Activated naive CD4-positive, alpha-beta T cell treated with anti-CD3 and anti-CD28 coated beads, Interleukin-2, amount 50 U/mL, for 24 hours (primary cell): ENCODE measurements around the gene UTP4.

Experiments used
- H3K27ac Mint-ChIP-seq: one replicate; pipeline ENCODE4 v1.8.0; 2021; ENCODE audit warnings: mild to moderate bottlenecking, mixed read lengths
- H3K27me3 Mint-ChIP-seq: one replicate; pipeline ENCODE4 v1.8.0; 2021; ENCODE audit warnings: mixed read lengths
- H3K36me3 Mint-ChIP-seq: one replicate; pipeline ENCODE4 v1.8.0; 2021; ENCODE audit warnings: mixed read lengths
- H3K4me1 Mint-ChIP-seq: one replicate; pipeline ENCODE4 v1.8.0; 2021; ENCODE audit warnings: mixed read lengths
- H3K4me3 Mint-ChIP-seq: one replicate; pipeline ENCODE4 v1.8.0; 2021; ENCODE audit warnings: mild to moderate bottlenecking, mixed read lengths
- H3K9me3 Mint-ChIP-seq: one replicate; pipeline ENCODE4 v1.8.0; 2021; ENCODE audit warnings: mixed read lengths

Gene UTP4

DNA sequence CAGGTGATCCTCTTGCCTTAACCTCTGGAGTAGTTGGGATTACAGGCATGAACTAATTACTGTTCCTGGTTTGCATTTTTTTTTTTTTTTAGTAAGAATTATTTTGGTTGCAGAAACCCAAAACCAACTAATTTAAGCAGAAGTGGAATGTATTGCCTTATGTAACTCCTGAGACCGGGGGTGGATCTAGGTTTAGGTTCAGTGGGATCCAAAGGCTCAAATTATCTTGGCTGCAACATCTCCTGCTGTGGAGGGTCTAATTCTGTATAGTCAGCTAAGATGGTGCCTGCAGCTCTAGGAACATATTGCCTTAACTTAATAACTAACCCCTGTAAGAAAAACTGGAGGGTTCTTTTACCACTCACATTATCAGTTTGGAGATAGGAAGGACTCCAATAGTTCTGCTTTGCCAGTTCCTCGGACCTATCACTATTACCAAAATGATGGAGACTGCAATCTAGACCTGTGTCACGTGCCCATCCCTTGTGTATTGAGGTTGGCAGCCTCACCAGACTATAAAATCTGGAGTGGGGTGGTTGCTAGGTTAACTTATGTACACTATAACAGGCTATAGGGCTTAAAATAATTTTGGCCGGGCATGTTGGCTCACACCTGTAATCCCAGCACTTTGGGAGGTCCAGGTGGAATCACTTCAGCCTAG is 63.0 kb downstream of the UTP4 start:
- H3K36me3 Mint-ChIP-seq: peaks cover 2% of the 10 kb centered on the region
- H3K4me1 Mint-ChIP-seq: peaks cover 16% of the 10 kb centered on the region
- H3K9me3 Mint-ChIP-seq: no peaks in the 10 kb centered on the region
- no peak overlapping the region for H3K4me3 Mint-ChIP-seq
- H3K27me3 Mint-ChIP-seq: no peaks in the 10 kb centered on the region
- H3K27ac Mint-ChIP-seq: no peak overlapping the region

DNA sequence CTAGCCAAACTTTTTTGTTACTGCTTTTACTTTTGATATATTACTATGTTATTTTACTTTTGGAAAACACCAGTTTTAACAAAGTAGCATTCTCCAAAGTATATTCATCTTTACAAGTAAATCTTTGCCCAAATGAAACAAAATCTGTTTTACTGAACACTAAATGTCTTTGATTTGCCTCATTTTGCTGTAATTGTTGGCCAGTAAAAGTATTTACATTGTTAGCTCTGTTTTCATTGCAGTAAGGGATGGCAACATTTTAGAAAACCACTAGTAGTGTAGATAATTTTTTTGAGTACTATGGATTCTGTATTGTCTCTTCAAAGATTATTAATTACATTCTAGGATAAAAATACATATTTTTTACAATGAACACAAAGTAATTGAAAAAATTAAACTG is 65.1 kb downstream of the UTP4 start:
- no peaks in the 10 kb centered on the region for H3K9me3 Mint-ChIP-seq

DNA sequence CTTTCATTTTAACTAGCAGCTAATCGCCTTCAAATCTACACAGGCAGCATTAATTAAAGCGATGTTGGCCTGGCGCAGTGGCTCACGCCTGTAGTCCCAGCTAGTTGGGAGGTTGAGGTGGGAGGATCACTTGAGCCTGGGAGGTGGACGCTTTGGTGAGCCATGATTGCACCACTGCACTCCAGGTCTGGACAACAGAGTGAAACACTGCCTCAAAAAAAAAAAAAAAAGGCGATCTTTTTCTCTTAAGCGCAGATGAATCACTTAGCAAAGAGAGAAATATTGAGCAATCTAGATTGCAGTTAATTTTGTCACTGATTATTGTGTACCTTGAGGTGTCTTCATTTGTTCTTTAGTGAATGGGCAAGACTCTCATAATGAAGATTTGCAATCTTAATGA is 66.9 kb downstream of the UTP4 start:
- Mint-ChIP-seq H3K27me3 (no peaks in the 10 kb centered on the region), H3K4me3 (no peak overlapping the region), H3K4me1 (peaks cover 11% of the 10 kb centered on the region), H3K36me3 (peaks cover 2% of the 10 kb centered on the region), H3K27ac (no peak overlapping the region), H3K9me3 (no peaks in the 10 kb centered on the region)

More for the DNA sequence above, 65.1 kb downstream of the UTP4 start:
- Mint-ChIP-seq H3K36me3 (no peaks in the 10 kb centered on the region), H3K4me3 (no peak overlapping the region), H3K27ac (no peak overlapping the region), H3K27me3 (no peaks in the 10 kb centered on the region), H3K4me1 (peaks cover 12% of the 10 kb centered on the region)

DNA sequence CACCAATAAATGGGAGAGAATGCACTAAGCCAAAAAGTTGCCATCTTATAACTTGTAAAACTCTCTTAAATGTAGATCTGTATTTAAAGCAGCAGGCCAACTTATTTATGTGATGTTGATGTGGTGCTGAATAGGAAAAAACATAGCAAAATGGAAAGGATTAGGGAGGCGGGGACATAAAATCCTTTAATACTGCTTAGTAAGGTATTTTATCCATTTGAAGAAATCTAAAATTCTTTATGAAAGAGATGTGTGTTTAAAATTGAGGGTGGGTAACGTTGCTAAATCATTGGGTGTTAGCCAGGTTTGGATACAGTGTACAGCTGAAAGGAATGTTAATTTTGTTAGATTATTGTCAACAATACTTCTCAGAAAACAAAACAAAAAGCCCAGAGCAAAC is 68.8 kb downstream of the UTP4 start:
- H3K27me3 Mint-ChIP-seq: no peaks in the 10 kb centered on the region
- no peak overlapping the region for H3K4me3 Mint-ChIP-seq
- H3K27ac Mint-ChIP-seq: peak overlapping the region; percentile 77
- H3K4me1 Mint-ChIP-seq: peaks cover 16% of the 10 kb centered on the region
- H3K9me3 Mint-ChIP-seq: no peaks in the 10 kb centered on the region
- H3K36me3 Mint-ChIP-seq: peaks cover 2% of the 10 kb centered on the region

DNA sequence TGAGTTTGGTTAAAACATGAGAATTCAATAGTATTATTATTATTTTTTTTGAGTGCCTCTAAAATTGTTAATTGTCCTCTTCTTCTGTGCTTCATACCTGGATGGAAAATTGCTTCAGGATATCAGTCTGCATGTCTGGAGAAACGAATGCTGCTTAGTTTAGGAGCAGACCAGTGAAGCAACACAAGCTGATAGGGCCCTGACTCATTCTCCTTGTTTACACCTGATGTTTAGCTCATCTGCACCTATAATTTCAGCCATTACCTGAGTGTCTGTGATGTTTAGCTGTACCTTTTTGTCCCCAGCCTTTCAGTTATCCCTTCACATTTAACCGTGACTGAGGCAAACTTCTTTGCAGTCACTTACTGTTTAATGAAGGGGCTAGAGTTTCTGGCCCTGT is 69.3 kb downstream of the UTP4 start:
- Mint-ChIP-seq H3K27ac (no peak overlapping the region), H3K27me3 (no peaks in the 10 kb centered on the region), H3K9me3 (no peaks in the 10 kb centered on the region), H3K36me3 (peaks cover 2% of the 10 kb centered on the region), H3K4me3 (no peak overlapping the region), H3K4me1 (peaks cover 16% of the 10 kb centered on the region)

DNA sequence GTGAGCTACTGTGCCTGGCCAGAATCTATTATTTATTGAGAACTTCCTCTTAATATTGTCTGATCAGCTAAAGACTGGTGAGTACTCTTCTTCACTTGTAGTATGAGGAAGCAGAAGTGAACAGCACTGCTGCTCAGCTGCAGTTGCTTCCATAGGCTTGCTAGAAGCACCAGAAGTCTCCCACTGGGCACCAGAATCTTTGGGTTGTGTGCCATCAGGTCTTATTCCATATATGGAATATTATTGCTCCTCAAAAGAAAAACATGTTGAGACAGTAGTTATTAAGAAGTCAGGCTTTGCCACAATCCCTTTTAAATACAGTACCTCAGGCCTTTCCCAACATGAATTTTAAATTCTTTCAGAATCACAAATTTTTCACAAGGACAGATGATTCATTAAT is 71.7 kb downstream of the UTP4 start:
- H3K27ac Mint-ChIP-seq: peak overlapping the region; percentile 69
- peaks cover 2% of the 10 kb centered on the region for H3K36me3 Mint-ChIP-seq

DNA sequence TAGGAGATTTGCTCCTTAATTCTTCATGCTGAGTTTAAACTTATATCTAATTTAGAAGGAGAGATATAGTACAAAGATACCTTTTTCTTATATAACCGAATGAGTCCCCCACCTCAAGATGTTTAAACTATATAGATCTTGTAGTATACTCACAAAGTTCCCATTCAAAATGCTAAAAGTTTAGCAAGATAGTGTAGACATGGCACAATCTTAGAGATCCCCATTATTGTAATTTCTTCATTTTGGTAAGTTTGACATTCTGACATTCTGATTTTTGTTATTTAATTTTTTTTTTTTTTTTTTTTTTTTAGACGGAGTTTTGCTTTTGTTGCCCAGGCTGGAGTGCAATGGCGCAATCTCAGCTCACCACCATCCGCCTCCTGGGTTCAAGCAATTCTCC is 77.3 kb downstream of the UTP4 start:
- no peak overlapping the region for H3K27ac Mint-ChIP-seq
- H3K36me3 Mint-ChIP-seq: no peaks in the 10 kb centered on the region
- H3K9me3 Mint-ChIP-seq: no peaks in the 10 kb centered on the region
- H3K27me3 Mint-ChIP-seq: no peaks in the 10 kb centered on the region
- peaks cover 2% of the 10 kb centered on the region for H3K4me1 Mint-ChIP-seq
- no peak overlapping the region for H3K4me3 Mint-ChIP-seq

More for the DNA sequence above, 71.7 kb downstream of the UTP4 start:
- Mint-ChIP-seq H3K27me3 (no peaks in the 10 kb centered on the region), H3K4me3 (no peak overlapping the region), H3K4me1 (peaks cover 12% of the 10 kb centered on the region), H3K9me3 (no peaks in the 10 kb centered on the region)

DNA sequence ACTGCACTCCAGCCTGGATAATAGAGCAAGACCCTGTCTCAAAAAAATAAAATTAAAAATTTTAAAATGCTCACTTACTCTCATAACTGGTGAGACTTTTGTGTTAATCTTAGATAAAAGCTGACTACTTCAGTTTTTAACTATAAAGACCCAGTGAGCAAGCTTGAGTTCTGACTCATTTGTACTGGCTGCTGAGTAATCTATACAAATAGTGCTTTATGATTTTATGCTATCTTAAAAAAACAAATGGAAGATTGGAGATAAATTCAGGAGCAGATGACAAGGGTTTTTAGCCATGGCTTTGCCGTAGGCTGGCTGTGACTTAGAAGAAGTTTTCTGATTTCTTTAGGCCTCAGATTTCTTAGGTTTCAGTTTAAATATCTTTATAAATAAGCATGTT is 85.0 kb downstream of the UTP4 start:
- H3K27ac Mint-ChIP-seq: no peak overlapping the region
- H3K27me3 Mint-ChIP-seq: no peaks in the 10 kb centered on the region
- no peaks in the 10 kb centered on the region for H3K9me3 Mint-ChIP-seq
- H3K36me3 Mint-ChIP-seq: no peaks in the 10 kb centered on the region
- no peak overlapping the region for H3K4me3 Mint-ChIP-seq
- peaks cover 7% of the 10 kb centered on the region for H3K4me1 Mint-ChIP-seq
